ENCODE data around the gene DHX35. TPM values are rescaled to one million over a fixed set of nuclear protein-coding genes. Genes with fewer than 3 reads are reported as not detected.

Gene DHX35
- total RNA-seq, 1 experiment from 2014 or later, result 15.9 TPM

DNA sequence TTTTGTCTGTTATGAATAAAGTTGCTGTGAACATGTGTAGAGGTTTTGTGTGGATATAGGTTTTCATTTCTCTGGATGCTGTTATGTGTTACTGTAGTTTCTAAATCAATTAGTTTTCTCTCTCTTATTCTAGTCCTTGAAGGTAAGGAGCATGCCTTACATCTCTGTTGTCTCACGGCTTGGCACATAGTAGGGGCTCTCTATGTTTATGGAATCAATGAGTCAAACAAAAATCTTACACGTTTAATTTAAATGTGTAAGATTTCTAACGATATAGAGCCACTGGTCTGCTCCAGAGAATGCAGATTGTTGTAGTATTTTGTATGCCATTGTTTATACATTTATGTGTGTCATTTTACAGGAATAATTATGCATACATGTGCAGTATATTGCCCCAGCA lies 15.3 kb upstream of the DHX35 start:
- Histone ChIP-seq H3K27me3 (replicated peaks; ENCODE audit: insufficient read depth, low read depth, low read length, poor library complexity) (no peaks in the 10 kb centered on the region), H3K4me3 (ENCODE audit: low read depth, low read length, poor library complexity, severe bottlenecking) (no peak overlapping the region), H3K36me3 (ENCODE audit: insufficient read depth, low read length, poor library complexity, severe bottlenecking) (peaks cover 93% of the 10 kb centered on the region), H3K4me1 (ENCODE audit: insufficient read depth, low read length, poor library complexity, severe bottlenecking) (no peaks in the 10 kb centered on the region), H3K9me3 (ENCODE audit: low read depth, low read length, poor library complexity, severe bottlenecking) (no peaks in the 10 kb centered on the region), H3K27ac (ENCODE audit: low read depth, low read length, poor library complexity, severe bottlenecking) (no peak overlapping the region)
- no TSS peak for BruUV-seq (replicated peaks)
- no peak for DNase-seq (ENCODE audit: low spot score)
- CTCF ChIA-PET, result no interaction called here
- TF ChIP-seq CTCF (conservative IDR thresholded peaks at IDR 0.05; ENCODE audit: low read depth, low read length) (no peak), EZH2 (IDR thresholded peaks at IDR 0.05; ENCODE audit: borderline replicate concordance, low read depth, low read length, poor library complexity, severe bottlenecking) (no peak)
- intact Hi-C loops (cut with micrococcal nuclease; ENCODE audit: unreplicated experiment), result no loop called here
- POLR2A ChIA-PET (ENCODE audit: low non-redundant PET), result no interaction called here

DNA sequence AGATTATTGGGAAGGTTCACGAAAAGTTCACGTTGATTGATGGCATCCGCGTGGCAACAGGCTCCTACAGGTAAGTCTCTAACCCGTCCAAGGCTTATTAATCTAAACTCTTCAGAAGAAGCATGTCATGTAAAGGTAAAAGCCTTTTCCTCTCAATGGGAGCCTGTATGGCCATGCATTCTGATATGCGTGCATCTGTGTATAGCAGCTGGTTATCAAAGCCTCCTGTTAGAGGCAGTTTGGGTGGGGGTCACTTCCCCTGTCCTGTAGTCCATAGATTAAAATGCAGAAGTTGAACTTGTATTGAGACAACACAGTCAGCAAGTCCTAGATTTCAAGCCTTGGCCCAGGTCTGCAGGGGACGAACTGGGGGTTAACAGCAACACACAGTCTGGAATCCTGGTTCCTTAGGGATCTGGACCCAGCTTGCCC lies 14.2 kb upstream of the DHX35 start:
- H3K36me3 ChIP-seq (ENCODE audit: insufficient read depth, low read length, poor library complexity, severe bottlenecking), result peaks cover 93% of the 10 kb centered on the region

DNA sequence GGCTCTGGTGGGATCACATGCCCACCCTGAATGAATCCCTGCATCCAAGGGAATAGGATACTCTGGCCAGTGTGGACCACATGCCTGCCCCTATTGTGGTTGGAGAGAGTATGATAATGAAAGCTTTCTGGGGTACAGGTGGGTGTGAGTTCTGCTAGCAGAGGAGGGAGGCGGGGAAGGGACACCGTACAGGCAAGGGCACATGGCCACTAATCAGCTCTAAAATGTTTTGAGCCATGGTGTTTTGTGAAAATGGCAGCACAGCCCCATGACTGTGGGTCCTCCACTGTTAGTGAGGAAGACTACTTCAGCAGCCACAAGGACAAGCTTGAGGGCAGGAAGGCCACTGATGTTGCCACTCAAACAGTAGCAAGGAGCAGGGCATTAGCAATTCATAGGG lies 11.9 kb upstream of the DHX35 start:
- H3K4me3 ChIP-seq (ENCODE audit: low read depth, low read length, poor library complexity, severe bottlenecking), result no peak overlapping the region
- TF ChIP-seq EZH2 (IDR thresholded peaks at IDR 0.05; ENCODE audit: borderline replicate concordance, low read depth, low read length, poor library complexity, severe bottlenecking), result no peak
- no peak for TF ChIP-seq CTCF (conservative IDR thresholded peaks at IDR 0.05; ENCODE audit: low read depth, low read length)
- BruUV-seq (replicated peaks), result no TSS peak
- H3K36me3 ChIP-seq (ENCODE audit: insufficient read depth, low read length, poor library complexity, severe bottlenecking), result peaks cover 85% of the 10 kb centered on the region
- no peaks in the 10 kb centered on the region for H3K27me3 ChIP-seq (replicated peaks; ENCODE audit: insufficient read depth, low read depth, low read length, poor library complexity)
- no peaks in the 10 kb centered on the region for H3K9me3 ChIP-seq (ENCODE audit: low read depth, low read length, poor library complexity, severe bottlenecking)
- CTCF ChIA-PET, result no interaction called here
- H3K4me1 ChIP-seq (ENCODE audit: insufficient read depth, low read length, poor library complexity, severe bottlenecking), result no peaks in the 10 kb centered on the region
- intact Hi-C loops (cut with micrococcal nuclease; ENCODE audit: unreplicated experiment), result no loop called here
- POLR2A ChIA-PET (ENCODE audit: low non-redundant PET), result no interaction called here
- no peak for DNase-seq (ENCODE audit: low spot score)
- H3K27ac ChIP-seq (ENCODE audit: low read depth, low read length, poor library complexity, severe bottlenecking), result no peak overlapping the region

More for the DNA sequence above, 14.2 kb upstream of the DHX35 start:
- no peak for DNase-seq (ENCODE audit: low spot score)
- TF ChIP-seq EZH2 (IDR thresholded peaks at IDR 0.05; ENCODE audit: borderline replicate concordance, low read depth, low read length, poor library complexity, severe bottlenecking) (no peak), CTCF (conservative IDR thresholded peaks at IDR 0.05; ENCODE audit: low read depth, low read length) (no peak)
- ChIA-PET POLR2A (ENCODE audit: low non-redundant PET) (no interaction called here), CTCF (no interaction called here)
- Histone ChIP-seq H3K27me3 (replicated peaks; ENCODE audit: insufficient read depth, low read depth, low read length, poor library complexity) (no peaks in the 10 kb centered on the region), H3K4me3 (ENCODE audit: low read depth, low read length, poor library complexity, severe bottlenecking) (no peak overlapping the region), H3K4me1 (ENCODE audit: insufficient read depth, low read length, poor library complexity, severe bottlenecking) (no peaks in the 10 kb centered on the region), H3K27ac (ENCODE audit: low read depth, low read length, poor library complexity, severe bottlenecking) (no peak overlapping the region), H3K9me3 (ENCODE audit: low read depth, low read length, poor library complexity, severe bottlenecking) (no peaks in the 10 kb centered on the region)
- no TSS peak for BruUV-seq (replicated peaks)
- intact Hi-C loops (cut with micrococcal nuclease; ENCODE audit: unreplicated experiment), result no loop called here

Data from A673 (cell line).